Activated CD4-positive, alpha-beta T cell treated with anti-CD3 and anti-CD28 coated beads for 36 hours (primary cell): ENCODE results near the gene PRPF40B. TPM values are rescaled to one million over a fixed set of nuclear protein-coding genes. Genes with fewer than 3 reads are reported as not detected.
A peak's percentile ranks its signal among the peaks of the same experiment; 100 is the strongest.

Experiments used
- ATAC-seq: fragments of 200-7000 bp; cut with Tn5 transposase; one replicate; pipeline ENCODE4 v1.10.0; 2021; ENCODE audit warnings: mild to moderate bottlenecking, moderate library complexity
- CTCF ChIA-PET: fragments of 350-600 bp; sonication (Branson Sonifier 250); formaldehyde crosslinking; loops from one replicate; lab custom pipeline; 2021; ENCODE audit warnings: antibody characterized with exemption; lab: Charles Lee
- POLR2A ChIA-PET: fragments of 350-600 bp; sonication (Branson Sonifier 250); formaldehyde crosslinking; loops from one replicate; lab custom pipeline; 2021; ENCODE audit warnings: antibody characterized with exemption, inconsistent platforms; lab: Charles Lee
- DNase-seq: peaks from one replicate; pipeline ENCODE4 v3.0.0-alpha.2; 2020
- H3K27ac Mint-ChIP-seq: one replicate; pipeline ENCODE4 v1.8.0; 2021; ENCODE audit warnings: mixed read lengths
- H3K27me3 Mint-ChIP-seq: one replicate; pipeline ENCODE4 v1.8.0; 2021; ENCODE audit warnings: mixed read lengths
- H3K36me3 Mint-ChIP-seq: one replicate; pipeline ENCODE4 v1.8.0; 2021; ENCODE audit warnings: low read depth, mixed read lengths
- H3K4me1 Mint-ChIP-seq: one replicate; pipeline ENCODE4 v1.8.0; 2021; ENCODE audit warnings: mixed read lengths
- H3K4me3 Mint-ChIP-seq: one replicate; pipeline ENCODE4 v1.8.0; 2021; ENCODE audit warnings: mild to moderate bottlenecking, moderate library complexity, mixed read lengths
- H3K9me3 Mint-ChIP-seq: one replicate; pipeline ENCODE4 v1.8.0; 2021; ENCODE audit warnings: low read depth, mixed read lengths
- intact Hi-C, 2 experiments: fragments of 100-400 bp; cut with DNase I in 1 of 2; cut with micrococcal nuclease in 1 of 2; formaldehyde crosslinking; loops; one replicate each; pipeline versions ENCODE4 v1.14.2 to v1.15.1; 2022 to 2024; cut with DNase I, micrococcal nuclease
- total RNA-seq, 2 experiments: library from RNA; stranded (reverse); gene quantifications; one replicate each; pipeline ENCODE4 v1.2.3, GENCODE V29; 2021

PRPF40B gene
- total RNA-seq, 2 experiments from 2014 or later: 6.9 to 8.1 TPM

- no peak for DNase-seq
- Mint-ChIP-seq H3K27me3 (peaks cover 3% of the 10 kb centered on the region), H3K4me1 (no peaks in the 10 kb centered on the region), H3K9me3 (peaks cover 5% of the 10 kb centered on the region), H3K36me3 (no peaks in the 10 kb centered on the region), H3K27ac (no peak overlapping the region), H3K4me3 (no peak overlapping the region)
- no peak for ATAC-seq
- intact Hi-C loops: no loop called here
- ChIA-PET CTCF (interaction anchor here (0.7 to 1.3 kb wide), 3 partner anchors 10 to 129 kb away, joined by 3 to 4 read pairs (median 3); partner anchors contain the start of gene TMBIM6), POLR2A (no interaction called here)
Observed at GRCh38 chr12:49612210-49612609, 11.2 kb upstream of the PRPF40B start.

- Mint-ChIP-seq H3K4me1 (no peaks in the 10 kb centered on the region), H3K27ac (no peak overlapping the region), H3K36me3 (no peaks in the 10 kb centered on the region), H3K4me3 (no peak overlapping the region), H3K9me3 (no peaks in the 10 kb centered on the region), H3K27me3 (peaks cover 15% of the 10 kb centered on the region)
- POLR2A ChIA-PET: no interaction called here
- DNase-seq: no peak
- CTCF ChIA-PET: interaction anchor here (0.9 to 1.6 kb wide), 3 partner anchors 28 to 162 kb away, joined by 3 to 4 read pairs (median 3); no protein-coding TSS in a partner anchor
- intact Hi-C loops: no loop called here
- no peak for ATAC-seq
Observed at GRCh38 chr12:49615725-49616124, 7.6 kb upstream of the PRPF40B start.

- ATAC-seq (no peak), DNase-seq (no peak)
- Mint-ChIP-seq H3K36me3 (no peaks in the 10 kb centered on the region), H3K4me3 (no peak overlapping the region), H3K9me3 (no peaks in the 10 kb centered on the region), H3K4me1 (peaks cover 8% of the 10 kb centered on the region), H3K27ac (no peak overlapping the region), H3K27me3 (peaks cover 18% of the 10 kb centered on the region)
- POLR2A ChIA-PET: no interaction called here
- intact Hi-C loops: no loop called here
- CTCF ChIA-PET: no interaction called here
Observed at GRCh38 chr12:49616533-49617219, 6.7 kb upstream of the PRPF40B start.

DNA sequence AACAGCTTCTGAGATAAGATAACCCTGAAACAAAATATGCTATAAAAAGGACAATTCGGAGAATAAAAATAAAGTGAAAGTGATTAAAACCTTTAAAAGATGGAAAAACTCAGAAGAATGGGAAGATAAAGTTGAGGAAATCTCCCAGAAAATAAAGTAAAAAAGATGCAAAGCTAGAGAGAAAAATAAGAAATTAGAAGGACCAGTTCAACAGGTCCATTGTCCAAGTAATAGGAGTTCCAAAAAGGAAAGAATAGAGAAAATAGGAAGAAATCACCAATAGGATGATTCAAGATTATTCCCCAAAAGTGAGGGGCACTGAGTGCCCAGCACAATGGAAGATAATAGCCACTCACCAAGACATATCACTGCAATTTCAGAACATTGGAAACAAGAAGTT, 4.8 kb upstream of the PRPF40B start:
- no peaks in the 10 kb centered on the region for H3K9me3 Mint-ChIP-seq
- no peak for DNase-seq
- no peaks in the 10 kb centered on the region for H3K36me3 Mint-ChIP-seq
- H3K27me3 Mint-ChIP-seq: peaks cover 15% of the 10 kb centered on the region
- ChIA-PET CTCF (interaction anchor here (0.6 to 1.3 kb wide), 3 partner anchors 177 to 327 kb away, joined by 3 to 4 read pairs (median 3); no protein-coding TSS in a partner anchor), POLR2A (interaction anchor here (0.9 kb wide), 1 partner anchor 299 kb away, joined by 3 read pairs; no protein-coding TSS in a partner anchor)
- no peak for ATAC-seq
- intact Hi-C loops: no loop called here
- no peak overlapping the region for H3K27ac Mint-ChIP-seq
- H3K4me3 Mint-ChIP-seq: no peak overlapping the region
- peaks cover 18% of the 10 kb centered on the region for H3K4me1 Mint-ChIP-seq

- ATAC-seq: no peak
- peaks cover 15% of the 10 kb centered on the region for H3K27me3 Mint-ChIP-seq
- ChIA-PET POLR2A (interaction anchor here (0.9 kb wide), 1 partner anchor 299 kb away, joined by 3 read pairs; no protein-coding TSS in a partner anchor), CTCF (interaction anchor here (0.8 to 1.5 kb wide), 3 partner anchors 46 to 326 kb away, joined by 3 to 7 read pairs (median 4); no protein-coding TSS in a partner anchor)
- intact Hi-C loops: no loop called here
- no peak for DNase-seq
- H3K36me3 Mint-ChIP-seq: no peaks in the 10 kb centered on the region
- no peak overlapping the region for H3K27ac Mint-ChIP-seq
- H3K4me1 Mint-ChIP-seq: peaks cover 24% of the 10 kb centered on the region
- H3K9me3 Mint-ChIP-seq: no peaks in the 10 kb centered on the region
- H3K4me3 Mint-ChIP-seq: no peak overlapping the region
Observed at GRCh38 chr12:49619286-49619685, 4.1 kb upstream of the PRPF40B start.

GRCh38 chr12:49621651-49622500, 1.5 kb upstream of the PRPF40B start:
- POLR2A ChIA-PET: interaction anchor here (0.6 to 3.6 kb wide), 5 partner anchors 40 to 490 kb away, joined by 3 to 15 read pairs (median 4); partner anchors contain the start of genes COX14 and TMBIM6
- H3K9me3 Mint-ChIP-seq: no peaks in the 10 kb centered on the region
- no peak for ATAC-seq
- peaks cover 31% of the 10 kb centered on the region for H3K4me1 Mint-ChIP-seq
- DNase-seq: no peak
- intact Hi-C loops: loop anchor here (1.0 to 5.0 kb wide), 7 partner anchors 53 to 605 kb away; partner anchors contain the start of genes BCDIN3D (in 1 of the 2), CERS5 (in 1 of the 2), MCRS1 (in 1 of the 2) and PRKAG1 (in 1 of the 2)
- H3K27ac Mint-ChIP-seq: peak overlapping the region; percentile 86
- peak overlapping the region; percentile 72 for H3K4me3 Mint-ChIP-seq
- no peaks in the 10 kb centered on the region for H3K36me3 Mint-ChIP-seq
- CTCF ChIA-PET: interaction anchor here (0.6 to 1.3 kb wide), 10 partner anchors 10 to 285 kb away, joined by 3 to 8 read pairs (median 3); partner anchors contain the start of gene TMBIM6
- peaks cover 15% of the 10 kb centered on the region for H3K27me3 Mint-ChIP-seq

- intact Hi-C loops: loop anchor here (1.0 to 5.0 kb wide), 16 partner anchors 41 to 605 kb away; partner anchors contain the start of genes MCRS1 (in 2 of the 2), BCDIN3D (in 1 of the 2), CERS5 (in 1 of the 2) and FMNL3 (in 1 of the 2)
- Mint-ChIP-seq H3K36me3 (no peaks in the 10 kb centered on the region), H3K9me3 (no peaks in the 10 kb centered on the region)
Observed at GRCh38 chr12:49622501-49623141, 740 bp upstream of the PRPF40B start.

DNA sequence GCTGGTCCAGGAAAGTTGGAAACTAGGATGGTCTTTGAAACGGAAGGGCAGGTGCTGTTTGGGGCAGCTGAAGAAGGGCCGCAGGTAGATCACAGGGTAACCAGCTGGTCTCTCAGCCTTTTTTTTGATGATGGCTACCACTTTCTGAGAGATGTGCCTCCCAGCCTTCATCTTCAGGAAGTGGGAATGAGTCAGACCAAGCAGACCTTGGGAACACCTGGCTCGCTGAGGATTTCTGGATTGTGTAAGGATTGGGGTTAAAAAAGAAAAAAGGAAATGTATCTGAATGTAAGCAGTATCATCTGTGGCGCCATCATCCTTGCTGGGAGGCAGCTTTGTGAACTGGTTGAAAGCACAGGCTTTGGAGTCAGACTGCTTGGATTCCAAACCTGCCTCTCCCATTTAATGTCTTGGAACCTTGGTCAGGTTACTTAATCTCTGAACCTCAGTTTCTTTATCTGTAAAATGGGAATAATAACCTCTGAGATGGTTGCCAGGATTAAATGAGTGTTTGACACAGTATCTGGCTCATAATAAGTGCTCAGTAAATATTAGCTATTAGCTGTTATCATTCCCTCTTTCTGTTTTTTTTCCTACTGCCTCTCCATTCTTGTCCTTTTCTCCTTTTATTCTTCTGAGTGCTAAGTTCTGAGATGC, 1.7 kb downstream of the PRPF40B start:
- Mint-ChIP-seq H3K4me1 (peaks cover 31% of the 10 kb centered on the region), H3K27me3 (peaks cover 3% of the 10 kb centered on the region), H3K27ac (no peak overlapping the region), H3K4me3 (no peak overlapping the region), H3K9me3 (no peaks in the 10 kb centered on the region), H3K36me3 (no peaks in the 10 kb centered on the region)
- intact Hi-C loops: loop anchor here (5.0 kb wide), 3 partner anchors 127 to 608 kb away; partner anchors contain the start of gene PRKAG1 (in 1 of the 2)
- ChIA-PET POLR2A (interaction anchor here (0.6 to 3.6 kb wide), 3 partner anchors 10 to 139 kb away, joined by 3 to 15 read pairs (median 4); partner anchors contain the start of gene TMBIM6), CTCF (interaction anchor here (0.7 to 4.2 kb wide), 10 partner anchors 12 to 532 kb away, joined by 3 to 29 read pairs (median 4); partner anchors contain the start of genes FAM186B and FMNL3)
- no peak for ATAC-seq
- DNase-seq: no peak

More at GRCh38 chr12:49622501-49623141, 740 bp upstream of the PRPF40B start:
- ChIA-PET CTCF (interaction anchor here (0.5 to 4.2 kb wide), 12 partner anchors 11 to 142 kb away, joined by 3 to 29 read pairs (median 3); partner anchors contain the start of genes MCRS1 and TMBIM6), POLR2A (interaction anchor here (0.5 to 3.6 kb wide), 5 partner anchors 39 to 510 kb away, joined by 3 to 15 read pairs (median 6); partner anchors contain the start of genes COX14 and TMBIM6)
- H3K4me1 Mint-ChIP-seq: peaks cover 31% of the 10 kb centered on the region
- H3K4me3 Mint-ChIP-seq: peak overlapping the region; percentile 72
- H3K27me3 Mint-ChIP-seq: peaks cover 14% of the 10 kb centered on the region
- peak overlapping the region; percentile 86 for H3K27ac Mint-ChIP-seq
- DNase-seq (peak; percentile 71), ATAC-seq (peak; percentile 43)

GRCh38 chr12:49626169-49626835, 2.9 kb downstream of the PRPF40B start:
- POLR2A ChIA-PET: no interaction called here
- intact Hi-C loops: loop anchor here (1.0 to 5.0 kb wide), 2 partner anchors 18 to 126 kb away; no protein-coding TSS in a partner anchor
- CTCF ChIA-PET: interaction anchor here (0.6 to 4.2 kb wide), 9 partner anchors 11 to 269 kb away, joined by 3 to 29 read pairs (median 5); partner anchors contain the start of genes FAM186B and FMNL3
- no peak overlapping the region for H3K4me3 Mint-ChIP-seq
- H3K9me3 Mint-ChIP-seq: no peaks in the 10 kb centered on the region
- peak; percentile 50 for DNase-seq
- no peaks in the 10 kb centered on the region for H3K36me3 Mint-ChIP-seq
- peaks cover 27% of the 10 kb centered on the region for H3K4me1 Mint-ChIP-seq
- peak; percentile 46 for ATAC-seq
- H3K27me3 Mint-ChIP-seq: peaks cover under 1% of the 10 kb centered on the region
- H3K27ac Mint-ChIP-seq: no peak overlapping the region
